GDM1 (cell line): ENCODE measurements around the gene ICA1L.
"Not testable (repeated sequence)": the region's sequence is repeated elsewhere in the genome, so short reads cannot be mapped to it uniquely, and the experiment has no call there.

Source experiments
- DNase-seq: peaks from one replicate; lab custom pipeline; 2025; lab: John Stamatoyannopoulos, UW

The ICA1L gene

DNA sequence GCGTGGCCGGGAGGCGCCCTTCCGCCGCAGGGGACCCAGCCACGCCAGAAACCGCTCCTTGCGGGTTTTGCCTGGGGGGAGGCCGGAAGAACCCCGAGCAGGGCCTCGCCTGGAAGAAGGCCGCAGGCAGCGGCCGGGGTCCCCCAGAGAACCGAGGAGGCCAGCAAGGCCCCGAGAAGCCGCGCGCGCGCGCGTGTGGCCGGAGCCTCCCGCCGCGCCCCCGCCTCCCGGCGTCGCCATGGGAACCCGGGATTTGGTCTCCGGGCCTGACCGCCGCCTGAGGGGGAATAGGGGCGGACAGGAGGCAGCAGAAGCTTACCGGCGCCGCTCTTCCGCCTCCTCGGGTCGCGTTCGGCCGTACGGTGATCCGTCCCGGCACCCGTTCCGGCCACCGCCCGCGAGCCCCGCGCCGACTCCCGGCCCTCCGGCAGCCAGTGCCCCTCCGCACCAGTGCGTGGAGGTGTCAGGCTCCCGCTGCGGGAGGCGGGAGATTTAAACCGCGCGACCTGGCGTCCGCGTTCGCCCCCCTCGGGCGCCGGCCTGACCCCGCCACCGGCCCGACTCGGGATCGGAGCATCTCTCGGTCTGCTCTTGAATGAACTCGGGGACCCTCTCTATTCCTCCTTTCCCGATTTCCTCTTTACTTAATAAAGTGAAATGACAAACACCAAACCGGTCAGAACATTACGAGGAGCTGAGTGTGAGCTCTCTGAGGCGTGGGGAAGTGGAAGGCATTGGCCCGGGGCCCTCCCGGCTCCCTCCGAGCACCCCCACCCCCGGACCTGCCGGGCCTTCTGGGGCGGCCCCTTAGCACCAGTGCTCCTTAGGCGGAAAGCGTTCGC is at the start of gene ICA1L:
TSS of gene ICA1L (minus strand) at position 467 of the 842 bp plus-strand sequence. CDS start 42,757 bp downstream, outside the sequence.
- peak; percentile 43 for DNase-seq

DNA sequence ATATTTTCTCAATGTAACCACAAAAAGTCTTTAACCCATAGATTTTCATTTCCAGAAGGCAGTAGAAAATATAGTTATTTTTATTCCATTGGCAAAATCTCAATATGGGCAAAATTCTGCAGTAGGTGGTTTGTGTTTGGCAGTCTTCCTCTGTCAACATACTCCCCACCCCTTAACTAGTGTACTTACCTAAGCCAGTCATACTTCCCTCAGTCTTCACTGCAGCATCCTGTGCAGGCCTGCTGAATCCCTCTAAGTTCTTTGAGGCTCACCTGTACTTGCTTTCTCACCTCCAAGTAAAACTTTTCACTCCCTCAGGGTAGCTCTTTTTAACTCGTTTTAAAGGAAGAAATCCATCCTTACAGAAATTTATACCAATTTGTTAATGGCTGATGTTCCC is 47.3 kb upstream of the ICA1L start:
- no peak for DNase-seq

DNA sequence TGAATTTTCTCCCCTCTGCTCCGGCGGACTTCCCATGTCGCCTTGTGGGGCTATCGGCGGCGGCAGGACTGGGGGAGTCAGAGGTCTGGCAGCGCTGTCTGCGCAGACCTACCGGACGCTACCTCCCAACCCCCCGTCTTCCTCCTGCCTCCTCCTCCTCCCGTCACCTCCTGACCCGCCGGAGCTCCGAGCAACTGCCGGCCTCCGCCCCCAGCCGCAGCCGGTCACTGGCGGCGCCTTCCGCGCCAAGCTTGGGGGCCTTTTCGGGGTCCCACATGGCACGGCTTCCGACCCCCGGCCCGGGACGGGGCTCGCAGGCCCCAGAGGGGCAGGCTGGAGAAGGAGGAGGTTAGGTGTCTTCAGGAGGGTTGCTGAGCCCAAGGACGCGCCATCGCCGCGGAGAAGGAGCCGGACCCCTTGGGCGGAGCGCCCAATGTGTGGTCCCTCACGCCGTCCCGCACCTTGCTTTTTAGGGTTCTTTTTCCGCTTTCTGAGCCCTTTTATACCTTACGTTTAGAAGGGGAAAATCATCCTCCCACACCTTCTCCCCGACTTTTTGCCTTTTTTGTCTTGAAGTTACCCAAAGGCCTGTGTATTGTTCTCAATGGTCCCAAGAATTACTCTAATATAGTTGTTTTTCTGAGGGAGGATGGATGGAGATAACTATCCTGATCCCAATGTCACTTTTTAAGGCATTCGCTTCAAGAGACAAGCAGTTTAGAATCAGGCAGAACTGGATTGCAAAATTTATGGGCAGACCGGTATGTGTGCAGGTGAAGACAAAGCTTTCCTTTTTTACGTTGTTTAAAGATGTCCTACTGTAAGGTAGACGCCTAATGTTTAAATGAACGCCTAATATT is 41.0 kb upstream of the ICA1L start:
- not testable (repeated sequence) for DNase-seq

DNA sequence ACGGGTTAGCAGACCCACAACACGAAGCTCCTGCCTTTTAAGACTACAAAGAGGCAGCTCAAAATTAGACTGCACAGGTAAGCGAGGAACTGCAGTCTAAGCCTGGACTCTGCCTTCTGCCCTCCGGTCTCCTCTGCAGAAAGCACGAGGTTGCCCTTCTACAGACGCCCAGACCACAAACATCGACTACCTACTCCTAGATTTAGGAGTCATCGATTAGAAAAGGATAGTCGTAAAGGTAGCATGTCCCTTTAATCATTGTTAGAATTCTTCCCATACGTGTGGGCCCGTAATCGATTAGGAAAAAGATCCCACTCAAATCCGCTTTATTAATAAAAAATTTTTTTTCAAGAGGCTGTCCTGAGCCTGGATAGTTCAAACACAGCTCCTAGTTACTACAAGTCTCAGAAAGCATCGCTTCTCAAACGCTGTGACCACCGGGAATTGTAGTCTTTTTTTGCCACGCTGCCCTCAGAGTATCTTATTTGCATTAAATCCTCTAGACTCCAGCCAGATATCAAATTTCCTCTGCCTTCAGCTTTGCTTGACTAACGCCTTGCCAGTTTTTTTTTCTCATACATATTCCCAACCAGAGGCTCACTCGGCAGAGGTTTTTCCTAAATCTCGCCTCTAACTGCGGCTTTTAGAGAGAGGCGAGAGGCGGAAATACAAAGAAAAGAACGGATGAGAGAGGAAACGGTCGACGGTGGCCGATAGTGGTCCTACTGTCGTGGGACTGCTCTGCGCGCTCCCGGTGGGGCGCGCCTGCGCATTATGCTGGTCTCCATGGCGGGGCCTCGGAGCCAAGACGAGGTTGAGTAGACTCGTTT is 40.2 kb upstream of the ICA1L start, which contains the start of the genes CARF and WDR12:
TSS of gene CARF (plus strand) at position 764 of the 830 bp plus-strand sequence. CDS start 29,628 bp downstream, outside the sequence.
TSS of gene WDR12 (minus strand) at position 162 of the 830 bp plus-strand sequence. CDS start 197 bp downstream, outside the sequence.
- DNase-seq, result peak; percentile 85

DNA sequence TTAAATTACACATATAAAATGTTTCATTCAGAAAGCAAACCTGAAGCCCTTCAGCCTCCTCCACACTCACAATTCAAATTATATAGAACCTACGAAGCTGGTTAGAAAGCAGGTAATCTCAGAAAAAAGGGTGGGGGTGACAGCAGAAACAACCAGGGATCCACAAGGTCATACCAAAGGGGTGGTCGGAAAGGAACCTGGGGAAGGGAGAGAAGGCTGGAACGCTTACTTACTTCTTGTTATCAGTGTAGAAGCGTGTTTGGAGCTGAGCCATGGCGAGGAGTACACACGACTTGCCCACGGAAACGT is 39.6 kb upstream of the ICA1L start:
- DNase-seq, result no peak

DNA sequence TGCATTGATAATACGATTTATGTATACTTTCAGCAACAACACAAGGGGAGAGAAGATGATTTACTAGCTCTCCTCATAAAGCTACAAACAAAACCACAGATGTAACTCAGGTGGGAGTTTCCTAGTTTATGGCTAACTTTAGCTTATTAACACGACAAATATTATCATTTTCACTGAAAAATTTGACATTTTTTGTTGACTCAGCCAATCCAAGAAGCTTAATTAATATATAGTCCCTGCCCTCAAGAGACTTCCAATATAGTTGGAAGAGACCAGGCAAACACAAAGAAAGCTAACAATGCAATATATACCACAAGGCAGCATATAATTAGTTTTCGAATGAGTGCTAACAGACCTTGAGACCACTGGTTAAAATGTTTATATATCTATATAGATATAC is 39.1 kb upstream of the ICA1L start:
- DNase-seq, result no peak

DNA sequence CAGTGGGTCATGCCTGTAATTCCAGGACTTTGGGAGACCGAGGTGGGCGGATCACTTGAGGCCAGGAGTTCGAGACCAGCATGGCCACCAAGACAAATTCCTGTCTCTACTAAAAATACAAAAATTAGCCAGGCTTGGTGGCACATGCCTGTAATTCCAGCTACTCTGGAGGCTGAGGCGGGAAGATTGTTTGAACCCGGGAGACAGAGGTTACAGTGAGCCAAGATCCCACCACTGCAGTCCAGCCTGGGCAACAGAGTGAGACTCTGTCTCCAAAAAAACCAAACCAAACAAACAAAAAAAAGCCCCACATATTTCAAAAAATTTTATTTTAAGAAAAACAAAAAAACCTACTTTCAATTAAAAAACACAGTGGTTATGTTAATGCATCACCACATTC is 38.7 kb upstream of the ICA1L start:
- not testable (repeated sequence) for DNase-seq

DNA sequence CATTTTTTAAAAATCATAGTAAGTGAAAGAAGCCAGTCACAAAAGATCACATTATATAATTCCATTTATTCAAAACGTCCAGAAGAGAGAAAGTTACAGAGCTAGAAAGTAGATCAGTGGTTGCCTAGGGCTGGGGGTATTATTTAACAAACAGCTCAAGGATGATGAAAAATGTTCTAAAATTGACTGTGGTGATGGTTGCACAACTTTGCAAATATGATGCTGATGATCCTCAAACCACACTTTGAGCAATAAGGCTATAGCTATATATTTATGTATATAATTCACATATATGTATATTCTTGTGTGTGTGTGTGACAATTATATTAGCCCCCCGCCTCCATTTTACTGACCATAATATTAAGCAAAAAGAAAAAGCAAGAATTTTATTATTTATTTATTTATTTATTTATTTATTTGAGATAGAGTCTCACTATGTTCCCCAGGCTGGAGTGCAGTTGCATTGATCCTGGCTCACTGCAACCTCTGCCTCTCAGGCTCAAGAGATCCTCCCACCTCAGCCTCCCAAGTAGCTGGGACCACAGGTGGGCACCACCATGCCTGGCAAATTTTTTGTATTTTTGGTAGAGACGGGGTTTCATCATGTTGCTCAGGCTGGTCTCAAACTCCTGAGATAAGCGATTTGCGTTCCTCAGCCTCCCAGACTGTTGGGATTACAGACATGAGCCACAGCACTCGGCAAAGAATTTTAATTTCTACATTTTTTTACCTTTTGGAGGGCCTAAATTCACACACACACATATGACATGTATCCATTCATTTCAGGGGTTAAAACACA is 38.0 kb upstream of the ICA1L start:
- DNase-seq, result no peak

DNA sequence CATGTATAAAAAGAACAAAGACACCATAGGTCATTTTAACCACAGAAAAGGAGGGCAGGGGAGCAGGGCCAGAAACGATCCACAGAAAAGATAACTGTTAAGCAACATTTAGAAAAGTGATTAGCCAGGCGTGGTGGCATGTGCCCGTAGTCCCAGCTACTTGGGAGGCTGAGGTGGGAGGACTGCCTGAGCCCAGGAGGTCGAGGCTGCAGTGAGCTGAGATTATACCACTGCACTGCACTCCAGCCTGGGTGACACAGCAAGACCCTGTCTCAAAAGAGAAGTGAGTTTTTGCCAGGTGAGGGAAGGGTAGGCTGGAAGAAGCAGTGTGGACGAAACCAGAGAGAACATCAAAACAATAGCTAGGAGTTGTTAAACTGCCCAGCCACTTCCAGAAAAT is 36.6 kb upstream of the ICA1L start:
- DNase-seq, result no peak

DNA sequence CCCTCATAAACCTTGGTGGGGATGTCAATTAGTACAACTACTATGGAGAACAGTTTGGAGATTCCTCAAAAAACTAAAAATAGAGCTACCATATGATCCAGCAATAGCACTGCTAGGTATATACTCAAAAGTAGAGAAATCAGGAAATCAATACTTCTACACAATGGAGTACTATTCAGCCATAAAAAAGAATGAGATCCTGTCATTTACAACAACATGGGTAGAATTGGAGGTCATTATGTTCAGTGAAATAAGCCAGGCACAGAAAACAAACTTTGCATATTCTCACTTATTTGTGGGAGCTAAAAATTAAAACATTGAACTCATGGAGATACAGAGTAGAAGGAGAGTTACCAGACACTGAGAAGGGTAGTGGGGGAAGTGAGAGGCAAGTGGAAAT is 33.9 kb upstream of the ICA1L start:
- not testable (repeated sequence) for DNase-seq

DNA sequence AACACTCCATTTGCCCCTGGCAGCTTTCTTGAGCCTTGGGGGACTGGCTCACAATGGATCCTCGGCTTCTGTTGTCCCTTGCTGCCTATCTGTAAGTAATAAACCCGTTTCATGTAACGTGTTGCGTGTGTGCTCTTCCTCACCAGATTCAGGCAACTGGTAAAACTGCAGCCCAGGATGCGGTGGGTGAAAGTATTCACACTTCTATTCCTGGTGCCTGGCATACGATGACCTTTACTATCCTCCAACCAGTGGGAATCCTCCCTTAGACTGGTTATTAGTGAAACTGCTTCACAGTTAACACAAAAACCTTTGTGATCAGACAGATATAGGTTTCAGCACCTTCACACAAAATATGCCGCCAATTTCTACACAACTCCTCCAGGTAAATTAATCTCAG is 13.6 kb upstream of the ICA1L start:
- DNase-seq, result no peak

DNA sequence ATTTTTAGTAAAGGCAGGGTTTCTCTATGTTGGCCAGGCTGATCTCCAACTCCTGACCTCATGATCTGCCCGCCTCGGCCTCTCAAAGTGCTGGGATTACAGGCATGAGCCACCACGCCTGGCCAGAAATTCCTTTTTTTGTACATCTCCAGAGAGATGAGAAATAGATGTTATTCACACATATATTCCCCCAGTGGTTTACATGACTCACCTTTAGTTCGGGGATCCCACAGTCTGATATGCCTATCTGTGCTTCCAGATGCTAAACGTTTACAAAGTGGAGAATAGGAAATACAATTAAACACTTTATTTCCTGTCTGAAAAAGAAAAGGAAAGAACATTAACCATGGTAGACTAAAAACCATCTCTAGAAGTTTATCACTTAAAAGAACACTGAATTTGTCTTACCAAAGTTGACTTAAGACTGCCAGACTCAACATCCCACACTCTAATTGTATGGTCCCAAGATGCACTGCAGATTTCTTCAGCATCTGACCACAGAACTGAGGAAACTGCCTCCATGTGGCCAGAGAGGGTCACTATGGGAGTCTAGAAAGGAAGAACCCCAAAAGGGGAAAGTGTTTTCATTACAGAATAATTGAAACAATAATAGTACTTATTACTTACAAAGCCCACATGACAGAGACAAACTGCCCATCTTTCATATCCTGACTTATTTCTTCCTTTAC is 12.6 kb upstream of the ICA1L start:
- DNase-seq, result no peak

DNA sequence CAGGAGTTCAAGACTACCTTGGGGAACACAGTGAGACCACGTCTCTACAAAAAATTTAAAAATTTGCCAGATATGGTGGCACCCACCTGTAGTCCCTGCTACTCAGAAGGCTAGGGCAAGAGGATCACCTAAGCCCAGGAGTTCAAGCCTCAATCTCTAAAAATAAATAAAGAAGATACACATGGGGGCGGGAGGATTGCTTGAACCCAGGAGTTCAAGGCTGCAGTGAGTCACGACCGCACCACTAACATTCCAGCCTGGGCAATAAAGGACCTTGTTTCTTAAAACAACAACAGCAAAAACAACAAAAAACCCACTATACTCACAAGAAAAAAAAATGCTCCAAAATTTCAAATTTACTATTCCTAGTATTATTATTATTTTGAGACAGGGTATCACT is 10.0 kb upstream of the ICA1L start:
- DNase-seq, result no peak

DNA sequence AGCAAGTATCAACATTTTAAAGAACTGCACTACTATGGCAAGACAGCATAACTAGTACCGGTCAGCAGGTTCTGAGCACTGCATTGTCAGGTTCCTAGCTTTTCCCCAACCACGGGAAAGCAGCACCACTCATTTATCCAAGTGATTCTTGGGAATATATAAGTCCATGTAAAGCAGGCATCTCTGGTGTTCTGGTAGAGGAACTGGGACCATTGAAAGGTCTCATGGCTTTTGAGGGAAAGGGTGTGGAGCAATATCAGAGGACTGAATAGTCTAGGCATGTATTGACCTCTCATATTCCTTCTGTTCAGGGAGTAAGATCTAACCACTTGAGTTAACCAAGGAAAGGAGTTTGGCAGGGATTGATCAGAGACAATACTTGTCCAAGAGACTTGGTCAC is 6.1 kb upstream of the ICA1L start:
- no peak for DNase-seq

DNA sequence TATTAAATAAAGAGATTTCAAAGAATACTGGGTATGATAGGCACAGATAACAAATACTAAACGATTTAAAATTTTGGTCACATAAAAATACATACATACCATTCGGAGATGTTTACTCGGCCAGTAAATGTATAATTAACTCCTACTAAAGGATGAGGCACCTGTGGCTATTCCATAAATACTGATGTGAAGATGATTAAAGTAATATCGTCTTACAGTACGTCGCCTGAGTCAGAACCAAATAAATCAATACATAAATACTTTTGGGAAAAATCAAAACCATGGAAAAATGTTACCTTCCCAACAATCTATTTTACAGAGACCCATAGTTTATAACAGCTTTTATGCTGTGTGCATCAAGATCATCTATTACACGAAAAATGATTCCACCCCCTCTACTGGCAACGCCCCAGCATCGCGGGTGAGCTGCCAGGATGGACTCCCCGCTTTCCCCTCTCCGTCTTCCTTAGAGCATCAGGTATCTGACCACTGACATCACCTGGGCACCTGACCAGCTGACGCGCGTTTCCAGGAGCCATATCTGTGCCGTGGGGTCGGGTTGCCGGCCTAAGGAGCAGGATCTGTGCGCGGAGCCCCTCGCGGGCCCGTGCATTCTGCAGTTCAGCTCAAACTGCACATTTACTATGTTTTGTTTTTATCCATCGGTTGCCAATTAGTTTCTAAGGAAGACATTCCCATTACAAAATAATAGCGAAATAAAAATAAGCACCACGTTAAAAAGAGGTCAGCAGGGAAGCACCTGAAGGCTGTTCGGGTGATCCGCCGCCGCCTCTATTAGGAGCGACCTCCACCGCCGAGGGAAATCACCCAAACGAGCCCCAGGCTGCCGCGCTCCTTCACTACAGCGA is 901 bp downstream of the ICA1L start:
- DNase-seq, result peak; percentile 27

DNA sequence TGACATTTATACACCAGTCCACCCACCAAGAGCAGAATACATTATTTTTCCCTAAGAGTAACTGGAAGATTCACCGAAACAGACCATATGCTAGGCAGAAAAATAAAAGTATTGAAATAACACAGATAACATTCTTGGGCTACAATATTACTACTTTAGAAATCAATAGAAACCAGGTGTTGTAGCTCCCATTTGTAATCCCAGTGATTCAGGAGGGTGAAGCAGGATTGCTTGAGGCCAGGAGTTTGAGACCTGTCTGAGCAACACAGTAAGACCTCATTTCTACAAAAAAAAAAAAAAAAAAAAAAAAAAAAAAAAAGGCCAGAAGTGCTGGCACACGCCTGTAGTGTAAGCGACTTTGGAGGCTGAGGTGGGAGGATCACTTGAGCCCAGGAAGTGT is 9.6 kb downstream of the ICA1L start:
- no peak for DNase-seq

DNA sequence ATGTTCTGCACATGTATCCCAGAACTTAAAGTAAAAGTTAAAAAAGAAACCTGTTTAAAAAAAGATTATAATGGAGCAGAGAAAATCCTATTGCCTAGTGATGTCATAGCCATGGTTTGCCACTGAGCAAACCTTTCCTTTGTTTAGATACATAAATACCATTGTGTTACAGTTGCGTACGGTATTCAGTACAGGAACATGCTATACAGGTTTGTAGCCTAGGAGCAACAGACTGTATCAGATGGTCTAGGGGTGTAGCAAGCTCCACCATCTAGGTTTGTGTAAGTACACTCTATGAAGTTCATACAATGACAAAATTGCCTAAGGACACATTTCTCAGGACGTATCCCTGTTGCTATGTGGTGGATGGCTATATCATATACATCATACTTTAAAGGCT is 13.0 kb downstream of the ICA1L start:
- DNase-seq, result no peak

DNA sequence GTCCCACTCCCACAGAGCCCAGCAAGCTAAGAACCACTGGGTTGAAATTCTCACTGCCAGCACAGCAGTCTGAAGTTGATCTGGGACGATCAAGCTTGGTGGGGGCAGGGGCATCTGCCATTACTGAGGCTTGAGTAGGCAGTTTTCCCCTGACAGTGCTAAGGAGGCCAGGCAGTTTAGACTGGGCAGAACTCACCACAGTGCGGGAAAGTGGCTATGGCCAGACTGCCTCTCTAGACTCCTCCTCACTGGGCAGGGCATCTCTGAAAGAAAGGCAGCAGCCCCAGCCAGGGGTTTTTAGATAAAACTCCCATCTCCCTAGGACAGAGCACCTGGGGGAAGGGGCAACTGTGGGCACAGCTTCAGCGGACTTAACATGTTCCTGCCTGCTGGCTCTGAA is 22.2 kb downstream of the ICA1L start:
- not testable (repeated sequence) for DNase-seq

DNA sequence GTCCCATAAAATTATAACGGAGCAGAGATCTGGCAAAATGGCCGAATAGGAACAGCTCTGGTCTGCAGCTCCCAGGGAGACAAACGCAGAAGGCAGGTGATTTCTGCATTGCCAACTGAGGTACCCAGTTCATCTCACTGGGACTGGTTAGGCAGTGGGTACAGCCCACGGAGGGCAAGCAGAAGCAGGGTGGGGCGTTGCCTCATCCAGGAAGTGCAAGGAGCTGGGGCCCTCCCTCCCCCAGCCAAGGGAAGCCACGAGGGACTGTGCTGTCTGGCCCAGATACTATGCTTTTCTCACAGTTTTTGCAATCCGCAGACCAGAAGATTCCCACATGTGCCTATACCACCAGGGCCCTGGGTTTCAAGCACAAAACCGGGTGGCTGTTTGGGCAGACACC is 22.8 kb downstream of the ICA1L start:
- DNase-seq, result no peak
